HG02798 (cell line): ENCODE results near the gene ABLIM2.

Experiments
- ATAC-seq: cut with Tn5 transposase; IDR thresholded peaks from one replicate; pipeline ENCODE4 v1.9.1; 2021; ENCODE audit warnings: mild to moderate bottlenecking; ENCODE audit not compliant: unreplicated experiment, poor library complexity

Gene ABLIM2

GRCh38 chr4:8092282-8092681 lies 66.3 kb downstream of the ABLIM2 start:
- ATAC-seq, result no peak

GRCh38 chr4:8090744-8091301 lies 67.8 kb downstream of the ABLIM2 start:
- no peak for ATAC-seq

- no peak for ATAC-seq
Observed at GRCh38 chr4:8090312-8090711, 68.3 kb downstream of the ABLIM2 start.

GRCh38 chr4:8089862-8090261 lies 68.8 kb downstream of the ABLIM2 start:
- ATAC-seq, result no peak

DNA sequence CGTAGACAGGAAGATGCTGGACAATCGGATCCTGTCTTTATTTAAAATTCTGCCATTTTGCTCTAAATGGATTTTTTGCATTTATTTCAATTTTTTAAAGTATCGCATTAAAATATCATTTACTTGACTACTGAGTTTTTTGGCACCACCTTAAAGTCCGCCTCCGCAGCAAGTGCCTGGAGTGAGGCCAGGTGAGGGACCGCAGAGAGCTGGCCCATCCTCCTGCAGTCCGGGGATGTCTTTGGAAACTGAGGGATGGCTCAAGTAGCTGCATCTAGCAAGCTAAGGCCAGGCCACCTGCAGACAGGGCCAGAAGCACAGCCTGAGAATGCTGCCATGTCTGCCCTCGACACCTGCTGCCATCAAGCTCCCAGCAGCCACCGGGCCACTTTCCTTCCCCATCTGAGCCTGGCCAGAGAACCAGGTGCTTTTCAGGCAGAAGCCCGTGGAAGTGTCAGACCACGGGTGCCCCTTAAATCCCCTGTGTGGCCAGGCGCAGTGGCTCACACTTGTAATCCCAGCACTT lies 69.6 kb downstream of the ABLIM2 start:
- no peak for ATAC-seq

- ATAC-seq, result no peak
Observed at GRCh38 chr4:8087921-8088495, 70.6 kb downstream of the ABLIM2 start.

DNA sequence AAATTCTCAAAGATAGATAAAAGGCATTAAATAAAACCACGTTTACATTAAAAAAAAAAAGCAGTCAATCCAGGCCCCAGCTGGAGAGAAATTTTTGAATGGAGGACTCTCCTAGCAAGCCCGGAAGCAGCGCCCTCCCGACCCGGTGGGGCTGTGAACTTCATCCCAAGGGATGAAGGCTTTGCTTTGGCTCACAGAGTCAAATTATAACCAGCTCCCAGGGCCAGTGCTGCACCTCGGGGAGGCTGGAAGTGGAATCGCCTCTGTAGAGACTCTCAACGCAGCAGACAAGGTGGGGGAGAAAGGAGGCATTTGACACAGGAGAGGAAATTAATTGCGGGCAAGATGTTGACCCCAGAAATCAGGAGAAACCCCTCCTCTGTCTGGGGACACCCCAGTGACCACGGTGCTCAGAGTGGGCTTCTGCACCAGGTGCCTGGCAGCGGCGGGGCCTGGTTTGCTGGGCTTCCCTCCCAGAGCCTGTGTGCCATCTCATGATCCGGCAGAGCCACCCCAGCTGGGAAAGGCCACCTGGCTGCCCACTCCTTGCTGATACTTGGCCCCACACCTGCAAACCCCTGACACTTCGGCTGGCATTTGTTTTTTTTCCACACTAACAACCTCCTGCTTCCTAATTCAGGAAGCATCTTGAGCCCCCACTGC lies 71.7 kb downstream of the ABLIM2 start:
- no peak for ATAC-seq

DNA sequence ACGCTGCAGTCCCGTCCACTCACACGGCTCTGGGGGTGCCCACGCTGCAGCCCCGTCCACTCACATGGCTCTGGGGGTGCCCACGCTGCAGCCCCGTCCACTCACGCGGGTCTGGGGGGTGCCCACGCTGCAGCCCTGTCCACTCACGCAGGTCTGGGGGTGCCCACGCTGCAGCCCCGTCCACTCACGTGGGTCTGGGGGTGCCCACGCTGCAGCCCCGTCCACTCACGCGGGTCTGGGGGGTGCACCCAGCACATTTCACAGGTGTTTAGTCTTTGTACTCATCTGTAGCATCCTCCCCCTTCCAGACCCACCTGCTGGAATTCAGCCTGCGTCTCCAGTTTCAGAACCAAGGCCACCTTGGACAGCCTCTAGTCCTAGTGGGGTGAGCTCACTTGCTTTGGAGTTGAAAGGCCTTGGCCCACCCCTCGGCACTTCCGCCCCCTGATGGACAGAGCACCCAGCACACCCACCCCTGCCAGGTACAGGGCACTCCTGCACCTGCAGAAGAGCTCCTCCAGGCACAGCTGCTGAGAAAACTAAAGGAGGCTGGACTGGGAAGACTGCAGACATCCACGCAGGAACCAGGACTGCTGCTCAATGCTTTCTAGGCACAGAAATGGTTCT lies 73.0 kb downstream of the ABLIM2 start:
- ATAC-seq, result no peak

DNA sequence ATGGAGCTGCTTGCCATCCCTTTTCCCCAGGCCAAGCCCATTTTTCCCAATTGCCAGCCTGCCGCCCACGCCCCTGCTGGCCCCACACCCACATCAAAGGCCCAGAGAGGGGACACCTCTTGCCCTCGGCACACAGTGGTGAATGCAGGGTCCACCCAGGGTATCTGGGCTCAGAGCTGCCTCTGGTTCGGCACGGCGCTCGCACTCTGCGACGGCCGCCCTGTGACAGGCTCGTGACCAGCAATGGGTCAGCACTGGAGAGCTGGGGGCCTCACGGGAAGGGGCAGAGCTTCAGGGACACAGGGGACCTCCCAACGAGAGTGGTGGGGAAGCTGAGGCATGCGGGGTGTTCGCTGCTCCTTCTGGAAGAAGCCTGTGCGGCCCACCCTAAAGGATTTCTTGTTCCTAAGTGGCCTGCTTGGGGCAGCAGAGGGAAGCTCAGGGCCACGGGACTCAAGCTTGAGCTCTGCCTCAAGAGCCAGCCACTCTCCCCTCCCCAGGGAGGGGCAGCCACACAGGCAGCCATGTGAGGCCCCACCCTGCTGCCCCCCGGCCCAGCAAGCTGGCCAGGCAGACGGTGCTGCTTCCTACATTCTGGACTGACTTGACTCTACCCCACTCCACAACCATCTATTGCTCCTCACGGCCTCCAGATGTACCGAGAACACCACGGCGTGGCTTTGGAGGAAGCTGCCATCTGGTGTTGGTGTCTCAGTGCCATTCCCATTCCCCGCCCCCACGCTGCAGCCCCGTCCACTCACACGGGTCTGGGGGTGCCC lies 73.7 kb downstream of the ABLIM2 start:
- no peak for ATAC-seq

- no peak for ATAC-seq
Observed at GRCh38 chr4:8084031-8084660, 74.5 kb downstream of the ABLIM2 start.

DNA sequence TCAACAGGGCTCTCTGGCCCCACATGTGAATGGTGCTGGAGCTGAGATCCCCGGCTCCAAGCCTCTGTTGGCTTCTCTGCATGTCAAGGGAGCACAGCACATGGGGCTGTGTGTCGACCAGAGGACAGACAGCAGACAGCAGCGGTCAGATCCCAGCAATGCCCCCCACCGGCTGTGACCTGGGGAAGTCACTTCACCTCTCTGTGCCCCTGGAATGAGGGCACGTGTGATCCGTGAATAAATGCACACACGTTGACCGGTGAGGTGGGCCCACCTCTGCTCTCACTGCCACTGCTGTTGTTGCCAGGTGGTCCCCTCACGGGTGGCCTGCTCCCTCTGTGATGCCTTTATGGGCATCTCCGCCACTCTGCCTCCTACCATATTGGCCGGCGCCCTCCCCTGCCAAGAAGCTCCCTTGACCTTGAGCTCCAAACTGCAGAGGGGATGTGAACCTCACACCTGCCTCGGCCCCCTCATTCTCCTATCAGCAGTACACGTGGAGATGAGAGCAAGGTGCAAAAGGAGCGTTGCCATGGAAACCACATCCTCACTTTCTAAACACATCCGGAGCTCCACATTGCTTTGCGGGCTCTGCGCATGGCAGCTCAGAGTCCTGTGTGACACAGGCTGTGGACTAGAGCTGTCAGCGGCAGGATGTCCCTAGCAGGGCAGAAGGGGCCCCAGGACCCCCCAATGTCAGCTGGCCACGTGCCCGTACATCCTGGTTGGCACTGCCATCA lies 75.4 kb downstream of the ABLIM2 start:
- no peak for ATAC-seq

DNA sequence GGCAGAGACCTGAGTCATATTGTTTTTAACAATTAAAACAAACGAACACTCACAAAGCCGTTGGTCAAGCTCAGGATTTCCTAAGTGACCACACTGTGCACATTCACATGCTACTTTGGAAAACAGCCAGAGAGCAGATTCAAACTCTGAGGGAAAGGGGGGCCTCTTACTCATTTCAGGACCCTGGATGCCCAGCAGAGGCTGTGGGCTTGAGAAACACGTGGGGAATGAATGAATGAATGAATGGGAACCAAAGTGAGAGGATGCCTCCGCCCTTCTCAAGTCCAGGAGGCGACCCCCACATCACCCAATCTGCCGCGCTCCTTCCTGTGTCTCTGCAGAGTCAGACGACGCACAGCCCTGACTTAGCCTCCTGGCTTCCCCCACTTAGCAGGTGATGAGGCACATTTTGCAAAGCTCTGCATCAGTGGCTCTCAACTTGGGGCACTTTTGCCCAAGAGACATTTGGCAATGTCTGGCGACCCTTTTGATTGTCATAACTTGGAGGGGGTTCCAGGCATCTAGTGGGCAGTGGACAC lies 76.0 kb downstream of the ABLIM2 start:
- ATAC-seq, result no peak

DNA sequence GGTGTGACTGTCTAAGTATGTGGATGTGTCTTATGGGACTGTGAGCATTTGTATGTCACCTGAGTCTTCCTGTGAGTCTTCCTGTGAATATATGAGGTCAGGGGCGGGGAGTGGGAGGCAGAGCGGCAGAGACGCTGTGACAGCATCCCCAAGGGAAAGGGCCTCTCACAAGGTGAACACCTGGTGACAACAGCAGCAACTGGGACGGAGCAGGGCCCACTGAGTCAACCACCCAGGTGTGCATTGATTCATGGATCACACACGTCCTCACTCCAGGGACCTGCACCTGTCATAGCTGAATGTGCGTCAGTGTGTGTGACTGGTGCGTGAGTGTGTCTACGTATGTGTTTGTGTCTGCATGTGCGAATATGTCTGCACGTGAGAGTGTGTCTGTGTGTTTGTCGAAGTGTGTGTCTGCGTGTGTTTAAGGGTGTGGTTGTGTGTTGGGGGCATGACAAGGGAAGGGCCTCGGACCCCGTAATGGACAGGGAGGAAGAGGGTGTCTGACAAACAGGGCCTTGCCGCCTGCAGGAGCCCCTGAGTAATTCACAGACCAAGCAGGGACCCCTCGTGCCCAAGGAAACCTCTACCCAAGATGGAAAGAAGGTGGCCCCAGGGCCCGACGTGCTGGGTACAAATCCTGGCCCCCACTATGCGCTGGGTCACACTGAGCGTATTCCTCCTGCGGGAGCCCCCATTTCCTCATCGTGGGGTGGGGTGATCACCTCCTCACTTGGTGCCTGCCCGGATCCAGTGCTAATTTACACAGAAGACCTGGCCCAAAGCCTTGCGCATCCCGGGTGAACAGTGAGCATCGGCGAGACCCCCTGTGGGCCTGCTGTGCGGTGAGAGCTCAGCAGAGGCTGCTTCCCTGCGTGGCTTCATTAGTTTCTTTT lies 76.7 kb downstream of the ABLIM2 start:
- no peak for ATAC-seq

DNA sequence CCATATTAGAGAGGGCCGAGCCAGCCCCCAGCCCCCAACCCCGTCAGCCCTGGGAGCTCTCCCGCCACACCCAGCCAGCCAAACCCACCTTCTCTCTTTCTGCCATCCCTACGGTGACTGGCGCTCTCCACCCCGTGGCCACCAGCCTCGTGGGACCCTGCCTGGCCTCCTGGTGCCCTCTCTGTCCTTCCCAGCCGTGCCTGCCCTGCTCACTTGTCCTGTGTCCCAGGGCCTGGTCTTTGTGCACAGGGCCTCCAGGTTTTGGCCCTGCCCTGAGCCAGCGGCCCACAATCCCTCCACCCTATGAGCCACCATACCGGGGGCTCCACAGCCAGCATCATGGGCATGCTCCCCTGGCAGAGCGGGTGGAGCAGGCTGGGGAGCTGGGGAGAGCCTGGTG lies 77.4 kb downstream of the ABLIM2 start:
- no peak for ATAC-seq

- no peak for ATAC-seq
Observed at GRCh38 chr4:8080754-8081065, 77.9 kb downstream of the ABLIM2 start.

DNA sequence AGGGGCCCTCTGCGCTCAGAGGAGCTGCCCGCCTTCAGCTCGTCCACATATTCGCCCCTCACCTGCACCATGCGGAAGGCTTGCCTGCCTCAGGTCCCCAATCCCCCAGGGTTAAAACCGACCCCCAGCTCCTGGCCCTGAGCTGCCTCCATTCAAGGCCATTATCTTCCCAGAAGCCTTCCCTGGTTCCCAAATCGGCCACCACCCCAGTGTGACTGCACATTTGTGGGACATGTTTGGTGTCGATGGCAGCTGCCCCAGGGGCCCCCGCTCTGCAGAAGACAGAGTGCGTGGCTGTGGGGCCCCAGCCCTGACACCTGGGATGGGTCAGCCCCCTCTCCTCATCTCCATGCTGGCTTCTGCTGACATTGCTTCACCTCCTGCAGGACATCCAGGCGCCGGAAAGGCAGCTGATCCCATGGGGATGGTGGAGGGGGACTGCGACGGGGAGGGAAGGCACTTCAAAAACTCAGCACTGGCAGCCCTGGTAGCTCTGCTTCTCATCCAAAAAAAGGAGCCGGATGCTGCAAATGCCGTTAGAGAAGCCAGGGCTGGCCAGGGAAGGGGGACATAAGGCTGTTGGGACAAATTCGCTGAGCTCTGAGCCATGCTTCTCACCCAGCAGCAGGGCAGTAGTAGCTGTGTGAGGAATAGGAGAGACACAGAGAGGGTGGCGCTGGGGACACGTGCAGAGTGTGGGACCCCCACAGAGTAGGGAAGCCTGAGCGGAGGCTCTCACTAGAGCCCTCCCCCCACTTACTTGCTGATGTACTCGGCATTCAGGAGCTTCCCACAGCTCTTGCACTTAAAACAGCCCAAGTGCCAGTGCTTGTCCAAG lies 78.5 kb downstream of the ABLIM2 start:
- ATAC-seq, result no peak

GRCh38 chr4:8079031-8079885 lies 79.4 kb downstream of the ABLIM2 start:
- ATAC-seq, result no peak
